T-helper 2 cell (primary cell): Measurements from ENCODE around the gene AP1M1.

Experiments used
- DNase-seq, 5 experiments: peaks; one replicate each; pipeline versions ENCODE4 v3.0.0 to v3.0.0-alpha.2; 2012 to 2022

Gene AP1M1

DNA sequence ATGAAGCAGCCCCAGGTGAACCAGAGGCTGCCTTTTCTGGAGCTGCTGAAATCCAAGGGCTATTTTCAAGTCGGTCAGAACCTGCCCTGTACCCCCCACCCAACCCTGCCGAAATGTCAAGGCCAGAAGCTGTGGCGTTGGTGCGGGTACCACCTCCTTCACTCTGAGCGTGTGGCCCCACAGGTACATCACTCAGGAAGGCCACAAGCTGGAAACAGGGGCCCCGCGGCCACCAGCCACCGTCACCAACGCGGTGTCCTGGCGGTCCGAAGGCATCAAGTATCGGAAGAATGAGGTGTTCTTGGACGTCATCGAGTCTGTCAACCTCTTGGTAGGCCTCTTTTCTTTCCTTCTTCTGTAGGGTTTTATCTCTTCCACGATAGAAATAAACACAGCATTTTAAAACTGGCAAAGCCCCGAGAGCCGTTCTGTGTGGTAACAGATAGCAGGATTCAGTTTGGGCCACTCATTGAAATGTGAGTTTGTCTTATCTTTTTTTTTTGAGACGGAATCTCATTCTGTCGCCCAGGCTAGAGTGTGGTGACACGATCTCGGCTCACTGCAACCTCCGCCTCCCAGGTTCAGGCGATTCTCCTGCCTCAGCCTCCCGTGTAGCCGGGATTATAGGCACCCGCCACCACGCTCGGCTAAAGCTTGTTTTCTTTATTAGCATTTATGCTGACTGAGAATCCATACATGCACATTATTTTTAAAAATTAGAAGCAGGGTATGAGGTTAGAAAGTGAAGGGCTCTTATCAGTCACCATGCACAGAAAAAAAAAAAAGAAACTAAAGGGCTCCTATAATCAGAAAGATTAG, 11.3 kb downstream of the AP1M1 start:
- no peak for DNase-seq

GRCh38 chr19:16210168-16210567, 12.5 kb downstream of the AP1M1 start:
- DNase-seq, result no peak

DNA sequence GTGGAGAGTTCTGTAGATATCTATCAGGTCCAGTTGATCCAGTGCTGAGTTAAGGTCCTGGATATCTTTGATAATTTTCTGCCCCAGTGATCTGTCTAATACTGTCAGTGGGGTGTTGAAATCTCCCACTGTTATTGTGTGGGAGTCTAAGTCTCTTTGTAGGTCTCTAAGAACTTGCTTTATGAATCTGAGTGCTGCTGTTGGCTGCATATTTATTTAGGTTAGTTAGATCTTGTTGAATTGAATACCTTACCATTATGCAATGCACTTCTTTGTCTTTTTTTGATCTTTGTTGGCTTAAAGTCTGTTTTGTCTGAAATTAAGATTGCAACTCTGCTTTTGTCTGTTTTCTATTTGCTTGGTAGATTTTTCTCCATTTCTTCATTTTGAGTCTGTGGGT, 15.4 kb downstream of the AP1M1 start:
- no peak for DNase-seq

GRCh38 chr19:16216744-16217670, 19.3 kb downstream of the AP1M1 start:
- DNase-seq, result no peak

DNA sequence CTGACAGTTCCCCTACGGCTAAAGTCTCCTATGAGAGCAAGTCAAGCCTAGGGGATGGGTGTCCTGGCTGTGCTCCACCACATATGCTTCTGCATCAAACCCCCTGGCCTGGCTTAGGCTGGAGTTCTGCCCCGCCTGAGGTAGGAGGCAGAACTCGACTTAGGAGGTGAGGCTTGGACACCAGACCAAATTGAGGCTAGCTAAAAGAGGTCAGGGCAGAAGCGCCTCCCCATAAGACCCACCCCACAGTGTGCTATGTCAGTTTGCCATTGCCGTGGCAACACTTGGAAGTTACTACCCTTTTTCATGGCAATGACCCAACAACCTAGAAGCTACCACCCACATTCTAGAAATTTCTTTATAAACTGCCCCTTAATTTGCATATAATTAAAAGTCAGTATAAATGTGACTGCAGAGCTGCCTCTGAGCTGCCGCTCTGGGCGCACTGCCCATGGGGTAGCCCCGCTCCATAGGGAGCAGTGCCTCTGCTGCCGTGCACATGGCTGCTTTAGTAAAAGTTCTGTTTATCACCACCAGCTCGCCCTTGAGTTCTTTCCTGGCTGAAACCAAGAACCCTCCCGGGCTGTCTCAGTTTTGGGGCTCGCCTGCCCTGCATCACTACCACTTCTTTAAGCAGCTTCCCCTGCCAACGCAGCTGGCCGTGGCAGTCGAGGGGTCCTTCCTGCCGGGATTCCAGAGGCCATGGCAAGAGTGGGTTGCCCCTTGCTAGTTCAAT, 20.2 kb downstream of the AP1M1 start:
- no peak for DNase-seq

- DNase-seq, result no peak
These were observed 21.1 kb downstream of the AP1M1 start for GRCh38 chr19:16218851-16219250.

GRCh38 chr19:16222806-16223205, 25.1 kb downstream of the AP1M1 start:
- no peak for DNase-seq

DNA sequence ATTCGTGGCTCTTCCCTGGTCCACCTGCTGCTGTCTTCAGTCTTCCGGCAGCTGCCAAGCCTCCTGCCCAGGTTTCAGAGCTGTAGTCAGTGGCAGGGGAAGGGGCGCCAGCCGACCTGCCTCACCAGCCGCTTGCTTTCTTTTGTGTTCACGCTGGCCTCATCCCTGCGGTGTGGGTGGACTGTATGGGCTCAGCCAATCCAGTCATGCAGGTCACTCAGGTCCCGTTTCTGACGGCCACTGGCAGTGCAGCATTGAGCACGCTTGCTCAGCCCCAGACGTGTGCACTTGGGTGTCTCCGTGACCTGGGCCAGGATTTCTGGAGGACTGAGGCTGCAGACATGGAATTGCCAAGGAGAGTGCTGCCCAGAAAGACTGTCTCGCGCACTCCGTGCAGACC, 26.0 kb downstream of the AP1M1 start:
- DNase-seq, result no peak

DNA sequence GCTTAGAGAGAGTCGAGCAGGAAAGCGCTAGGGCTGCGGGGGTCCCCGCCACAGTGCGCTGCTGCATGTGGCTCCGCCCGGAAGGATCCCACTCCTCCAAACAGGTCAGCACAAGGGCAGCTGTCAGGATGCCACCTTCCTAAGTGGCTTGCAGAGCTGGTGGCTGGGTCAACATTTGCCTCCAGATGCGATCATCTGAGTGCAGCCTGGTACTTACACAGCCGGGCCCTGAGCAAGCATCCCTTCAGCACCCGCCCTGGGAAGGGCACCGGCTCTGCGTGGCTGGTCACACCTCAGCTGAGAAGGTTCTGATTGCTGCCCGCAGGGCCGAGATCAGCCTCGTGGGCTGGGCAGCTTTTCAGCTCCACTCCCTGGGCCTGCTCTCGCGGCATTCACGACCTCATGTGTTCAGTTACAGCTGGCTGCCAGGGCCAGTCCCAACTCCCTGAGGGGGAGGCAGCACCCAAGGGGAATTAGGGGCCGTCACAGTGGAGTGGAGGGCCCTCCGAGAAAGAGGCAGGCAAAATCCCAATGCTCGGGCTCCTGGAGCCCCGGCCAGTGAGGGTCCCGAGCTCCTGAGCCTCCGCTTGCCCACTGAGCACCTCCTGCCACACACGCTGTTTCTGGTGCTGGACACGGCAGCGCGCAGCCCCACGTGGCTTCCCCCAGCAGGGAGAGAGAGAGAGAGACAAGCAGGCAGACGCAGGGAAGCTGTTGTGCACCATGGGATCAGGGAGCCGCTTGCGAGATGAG, 26.8 kb downstream of the AP1M1 start:
- DNase-seq, result no peak

DNA sequence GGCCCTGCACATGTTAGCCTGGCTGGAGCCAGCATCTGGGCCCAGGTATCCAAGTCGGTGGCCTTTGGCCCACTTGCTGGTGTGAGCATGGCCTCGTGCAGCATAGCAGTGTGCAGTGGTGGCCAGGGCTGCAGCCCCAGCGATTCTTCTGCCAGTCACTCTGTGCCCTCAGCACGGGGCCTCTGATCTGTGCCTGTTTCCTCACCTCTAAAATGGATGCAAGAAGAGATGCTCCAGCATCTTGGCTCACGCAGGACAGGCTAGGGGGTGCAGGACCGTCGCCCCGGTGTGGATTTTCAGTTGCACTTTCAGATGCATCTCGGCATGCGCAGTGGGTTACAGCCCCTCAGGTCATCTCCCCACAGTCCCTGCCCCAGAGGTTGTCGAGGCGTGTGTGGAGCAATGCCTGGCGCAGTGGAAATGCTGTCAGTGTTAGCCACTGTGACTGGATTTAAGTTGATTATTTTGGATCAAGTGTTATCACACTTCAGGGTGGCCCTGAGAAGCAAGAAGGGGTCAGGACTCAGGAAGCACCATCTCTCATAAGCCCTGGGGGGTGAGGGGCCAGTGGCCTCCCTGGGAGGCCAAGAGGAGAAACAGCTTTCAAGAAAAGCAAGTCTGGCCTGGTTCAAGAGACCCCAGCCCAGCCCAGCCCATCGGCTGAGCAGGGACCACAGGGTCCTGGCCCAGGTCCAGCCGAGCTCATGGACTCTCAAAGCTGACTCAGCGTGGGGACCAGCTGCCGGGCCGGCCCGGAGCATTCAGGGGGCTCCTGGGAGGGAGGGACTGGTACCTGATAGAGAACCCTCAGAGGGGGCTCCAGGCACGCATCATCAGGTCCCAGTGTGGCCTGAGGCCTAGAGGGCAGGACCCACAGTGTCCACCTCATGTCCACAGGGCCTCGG, 27.8 kb downstream of the AP1M1 start:
- no peak for DNase-seq

DNA sequence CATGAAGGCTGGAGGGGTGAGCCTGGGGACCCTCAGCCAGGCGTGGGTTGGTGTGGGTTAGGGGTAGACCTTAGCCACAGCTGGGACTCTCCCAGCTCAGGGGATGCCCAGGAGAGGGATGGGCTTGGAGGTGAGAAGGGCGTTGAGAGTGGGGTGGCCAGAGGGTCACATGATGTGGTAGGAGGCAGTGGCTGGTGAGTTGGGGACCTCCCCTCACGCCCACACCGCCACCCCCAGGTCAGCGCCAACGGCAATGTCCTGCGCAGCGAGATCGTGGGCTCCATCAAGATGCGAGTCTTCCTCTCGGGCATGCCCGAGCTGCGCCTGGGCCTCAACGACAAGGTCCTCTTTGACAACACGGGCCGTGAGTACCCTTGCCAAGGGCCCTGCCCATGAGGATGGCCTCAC, 28.5 kb downstream of the AP1M1 start:
- DNase-seq, result no peak

DNA sequence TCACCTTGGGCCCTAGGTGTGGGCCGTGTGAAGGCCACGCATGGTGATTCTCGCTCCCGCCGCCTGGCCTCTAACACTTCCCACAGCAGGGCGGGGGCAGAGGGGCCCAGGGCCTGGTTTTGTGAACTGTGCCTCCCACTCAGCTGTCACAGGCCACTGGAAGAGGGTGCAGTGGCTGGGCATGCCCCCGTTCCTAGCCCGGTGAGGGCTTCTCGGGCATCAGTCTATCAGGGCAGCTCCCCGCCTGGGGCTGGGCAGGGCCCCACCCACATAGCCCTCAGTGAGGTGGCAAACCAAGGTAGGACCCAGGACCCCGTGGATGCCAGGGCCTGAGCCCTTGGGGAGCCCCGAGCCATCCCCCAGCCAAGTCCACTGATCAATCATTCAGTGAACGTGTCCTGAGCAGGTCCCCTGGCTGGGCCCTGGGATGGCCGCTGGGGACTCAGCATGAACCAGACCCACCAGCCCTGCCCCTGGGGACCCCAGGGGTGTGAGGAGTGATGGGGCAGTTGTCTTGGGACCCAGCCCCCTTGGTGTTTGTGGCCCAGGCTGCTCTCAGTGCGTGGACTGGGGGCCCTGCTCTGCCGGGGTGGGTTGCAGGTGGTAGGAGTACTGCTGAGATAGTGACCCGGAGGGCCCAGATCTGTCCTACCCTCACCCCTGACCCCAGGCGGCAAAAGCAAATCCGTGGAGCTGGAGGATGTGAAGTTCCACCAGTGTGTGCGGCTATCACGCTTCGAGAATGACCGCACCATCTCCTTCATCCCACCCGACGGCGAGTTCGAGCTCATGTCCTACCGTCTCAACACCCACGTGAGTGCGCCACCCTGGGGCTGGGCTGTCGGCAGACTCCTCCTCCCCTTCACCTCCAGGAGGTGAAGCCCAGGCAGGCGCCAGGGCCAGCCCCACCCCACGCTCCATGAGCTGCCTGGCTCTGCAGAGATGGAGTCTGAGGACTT, 29.4 kb downstream of the AP1M1 start:
- no peak for DNase-seq

DNA sequence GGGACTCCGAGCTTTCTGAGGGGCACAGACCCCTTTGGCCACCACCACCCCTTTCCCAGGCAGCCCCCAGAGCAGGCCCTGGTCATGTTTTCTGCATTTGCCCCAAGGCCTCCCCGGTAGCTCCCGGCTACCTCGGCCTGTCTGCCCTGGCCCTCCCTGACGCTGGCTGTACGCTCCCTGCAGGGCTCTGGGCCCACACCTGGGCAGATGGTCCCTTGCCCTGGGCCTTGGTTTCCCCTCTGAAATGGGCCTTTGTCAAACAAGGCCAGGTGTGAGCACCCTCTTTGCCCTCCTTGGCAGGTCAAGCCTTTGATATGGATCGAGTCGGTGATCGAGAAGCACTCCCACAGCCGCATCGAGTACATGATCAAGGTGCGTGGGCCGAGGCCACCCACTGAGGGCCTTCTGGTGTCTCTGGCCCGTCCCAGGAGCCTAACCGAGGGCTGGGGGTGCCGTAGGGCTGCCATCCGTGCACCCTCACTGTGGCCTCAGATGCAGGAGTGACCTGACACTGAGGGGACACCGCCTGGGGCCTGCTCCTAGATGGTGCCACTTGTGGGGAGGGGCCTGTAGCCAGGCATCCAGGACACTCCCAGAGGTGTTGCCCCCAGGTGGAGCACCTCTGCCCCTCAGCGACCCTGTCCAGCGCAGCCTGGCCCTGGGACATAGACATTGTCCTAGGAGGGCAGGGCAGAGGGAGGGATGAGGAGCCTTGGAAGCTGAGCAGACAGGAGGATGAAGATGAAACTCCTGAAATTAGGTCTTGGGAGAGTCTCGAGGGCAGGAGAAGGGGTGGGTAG, 30.3 kb downstream of the AP1M1 start:
- DNase-seq, result no peak

GRCh38 chr19:16228637-16229321, 31.1 kb downstream of the AP1M1 start:
- DNase-seq, result no peak

- no peak for DNase-seq
These were observed 31.6 kb downstream of the AP1M1 start for GRCh38 chr19:16229322-16229641.

DNA sequence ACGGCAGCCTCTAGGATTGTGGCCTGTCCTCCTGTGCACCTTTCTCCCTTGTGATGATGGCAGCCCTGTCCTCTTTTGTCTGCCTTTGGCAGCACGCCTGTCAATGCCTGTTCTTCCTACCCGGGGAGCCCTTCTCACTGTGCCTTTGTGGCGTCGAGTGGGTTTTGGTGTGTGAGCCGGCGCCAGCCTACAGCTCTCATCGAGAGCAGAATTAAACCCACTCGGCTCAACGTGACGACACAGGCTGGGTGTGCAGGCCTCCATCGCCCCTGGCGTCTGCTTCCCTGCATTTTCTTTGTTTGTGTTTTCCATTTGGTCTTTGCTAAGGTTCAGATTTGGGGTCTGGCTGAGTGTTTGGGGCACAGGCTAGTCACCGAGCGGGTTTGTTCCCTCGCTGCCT, 34.4 kb downstream of the AP1M1 start:
- no peak for DNase-seq

- DNase-seq, result no peak
These were observed 34.9 kb downstream of the AP1M1 start for GRCh38 chr19:16232568-16232967.

GRCh38 chr19:16233081-16233776, 35.5 kb downstream of the AP1M1 start:
- DNase-seq, result no peak
